Dedifferentiated amniotic fluid mesenchymal stem cell (primary cell): ENCODE results near the gene MICA.
"Not testable (repeated sequence)": the region's sequence is repeated elsewhere in the genome, so short reads cannot be mapped to it uniquely, and the experiment has no call there.

Source experiments
- DNase-seq: peaks from one replicate; pipeline ENCODE4 v3.0.0-alpha.2; 2016; ENCODE audit errors: extremely low spot score

Gene MICA

DNA sequence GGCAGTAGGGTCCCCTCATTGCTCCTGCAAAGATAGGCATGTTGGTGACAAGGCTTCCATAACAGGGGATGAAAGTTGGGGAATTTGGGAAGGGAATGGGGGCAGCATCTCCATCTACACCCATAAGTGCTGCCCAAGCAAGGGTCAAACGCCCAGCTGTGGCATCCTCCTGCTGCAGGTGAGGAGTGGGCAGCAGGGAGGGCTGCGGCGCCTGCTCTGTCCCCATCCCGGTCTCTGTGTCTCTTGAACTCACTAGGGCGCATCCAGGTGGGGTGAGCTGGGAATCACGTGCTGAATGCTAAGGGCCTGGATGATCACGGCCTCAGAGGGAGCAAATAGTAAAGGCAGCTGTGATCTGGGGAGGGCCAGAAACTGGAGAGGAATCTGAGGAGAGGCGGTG is 9.1 kb downstream of the MICA start:
- no peak for DNase-seq

DNA sequence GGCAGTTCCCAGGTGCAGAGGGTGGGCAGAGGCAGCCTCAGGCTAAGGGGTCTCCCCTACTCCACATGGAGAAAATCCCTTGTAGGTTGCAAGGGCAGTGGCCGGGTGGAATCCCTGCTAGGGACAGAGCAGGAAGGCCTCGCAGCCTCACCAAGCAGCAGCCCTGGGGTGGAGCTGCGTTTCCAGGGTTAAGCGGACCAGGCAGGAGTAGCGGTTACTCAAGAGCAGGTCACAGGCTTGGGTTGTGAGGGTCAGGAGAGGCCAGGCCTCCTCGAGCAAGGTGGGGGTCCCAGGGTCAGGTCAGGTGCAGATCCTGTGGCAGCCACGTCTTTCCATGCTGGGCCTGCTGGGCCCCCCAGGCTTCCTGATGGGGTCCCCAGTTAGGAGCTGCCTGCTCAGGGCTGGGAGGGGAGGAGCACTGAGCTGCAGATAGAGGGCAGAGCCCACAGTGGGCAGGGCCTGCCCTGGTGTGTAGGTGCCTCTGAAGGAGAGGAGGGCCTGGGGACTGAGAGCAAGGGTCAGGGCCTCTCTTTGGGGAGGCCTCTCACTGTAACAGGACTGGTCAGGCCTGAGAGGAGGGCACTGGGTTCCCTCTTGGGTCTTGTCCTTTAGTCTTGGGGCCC is 10.9 kb downstream of the MICA start:
- not testable (repeated sequence) for DNase-seq

DNA sequence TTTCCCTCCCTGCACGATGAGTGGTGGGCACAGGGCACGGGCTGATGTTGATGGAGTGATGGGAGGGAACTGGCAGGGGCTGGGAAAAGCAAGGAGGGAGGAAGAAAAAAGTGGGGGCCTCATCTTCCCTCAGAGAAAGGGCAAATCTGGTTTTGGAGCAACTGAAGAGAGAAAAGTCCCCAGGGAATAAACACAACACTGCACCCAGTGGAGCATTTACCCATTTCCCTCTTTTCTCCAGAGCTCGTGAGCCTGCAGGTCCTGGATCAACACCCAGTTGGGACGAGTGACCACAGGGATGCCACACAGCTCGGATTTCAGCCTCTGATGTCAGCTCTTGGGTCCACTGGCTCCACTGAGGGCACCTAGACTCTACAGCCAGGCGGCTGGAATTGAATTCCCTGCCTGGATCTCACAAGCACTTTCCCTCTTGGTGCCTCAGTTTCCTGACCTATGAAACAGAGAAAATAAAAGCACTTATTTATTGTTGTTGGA is 11.4 kb downstream of the MICA start:
- DNase-seq, result peak; percentile 1

DNA sequence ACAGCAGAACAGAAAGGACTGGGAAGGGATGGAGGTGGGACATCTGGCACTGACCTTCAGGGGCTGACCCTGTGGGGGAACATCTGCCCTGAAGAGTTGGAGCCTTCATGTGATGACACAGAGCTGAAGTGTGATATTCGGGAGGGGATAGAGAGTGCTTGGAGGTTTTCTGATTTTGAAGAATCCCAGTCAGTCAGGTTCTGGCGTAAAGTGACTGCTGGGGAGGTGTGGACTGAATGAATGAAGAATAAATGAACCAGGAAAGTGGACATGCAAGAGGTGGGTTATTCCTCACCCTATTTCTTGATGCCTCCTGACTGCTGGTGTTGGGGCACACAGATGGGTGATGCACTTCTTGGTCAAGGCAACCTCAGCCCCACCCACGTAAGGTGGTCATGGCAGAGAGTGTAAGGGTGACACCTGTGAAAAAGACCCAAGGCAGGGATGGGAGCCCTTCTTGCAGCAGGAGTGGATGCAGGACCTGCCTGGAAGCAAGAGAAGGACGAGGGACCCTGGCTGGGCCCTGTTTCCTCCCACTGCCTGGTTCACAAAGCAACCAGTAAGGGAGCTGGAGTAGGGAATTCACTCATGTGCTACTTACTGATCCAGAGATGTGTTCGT is 13.1 kb downstream of the MICA start:
- DNase-seq, result peak; percentile 12

DNA sequence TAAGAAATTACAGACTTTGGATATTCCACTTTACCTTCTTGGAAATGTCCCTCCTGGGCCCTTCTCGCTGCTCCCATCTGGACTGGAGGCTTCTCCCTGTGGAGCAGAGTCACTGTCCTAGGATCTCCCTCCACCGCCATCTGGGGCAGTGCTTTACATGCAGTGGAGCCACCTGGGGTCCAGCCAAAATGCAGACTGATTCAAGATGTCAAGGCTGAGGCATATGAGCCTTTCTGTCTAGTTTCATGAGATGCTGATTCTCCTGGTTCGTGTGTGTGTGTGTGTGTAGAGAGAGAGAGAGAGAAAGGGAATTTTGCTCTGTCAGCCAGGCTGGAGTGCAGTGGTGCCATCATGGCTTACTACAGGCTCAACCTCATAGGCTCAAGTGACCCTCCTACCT is 14.9 kb downstream of the MICA start:
- no peak for DNase-seq

DNA sequence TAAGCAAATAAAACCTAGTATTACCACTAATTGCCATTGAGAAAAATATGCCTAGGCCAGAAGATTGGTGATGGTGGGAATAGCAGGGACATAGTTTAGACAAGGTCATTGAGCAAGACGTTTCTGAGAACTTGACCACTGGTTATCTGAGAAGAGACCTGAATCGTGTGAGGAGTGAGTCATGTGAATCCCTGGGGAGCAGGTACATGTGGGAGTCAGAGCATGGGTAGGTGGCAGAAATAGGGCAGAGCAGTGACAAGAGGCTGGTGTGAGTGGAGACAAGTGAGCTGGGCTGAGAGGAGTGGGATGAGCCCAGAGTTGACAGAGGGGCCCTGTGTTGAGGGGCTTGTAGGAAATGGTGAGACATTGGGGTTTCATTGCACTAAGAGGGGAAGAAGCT is 16.4 kb downstream of the MICA start:
- DNase-seq, result no peak

DNA sequence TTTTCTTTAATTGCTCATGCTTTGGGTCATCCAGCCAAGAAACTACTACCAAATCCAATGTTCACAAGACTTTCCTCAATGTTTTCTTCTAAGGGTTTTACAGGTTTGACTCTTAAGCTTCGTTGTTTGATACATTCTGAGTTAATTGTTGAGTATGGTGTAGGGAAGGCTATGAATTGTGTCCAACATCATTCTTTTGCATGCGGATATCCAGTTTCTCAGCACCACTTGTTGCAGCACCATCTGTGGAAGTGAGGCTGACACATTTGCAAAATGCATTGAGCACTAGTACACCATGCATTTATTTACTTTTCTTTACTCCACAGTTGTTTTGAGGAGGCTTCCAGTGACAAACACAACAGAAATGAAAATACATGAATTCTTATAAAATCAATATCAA is 17.2 kb downstream of the MICA start:
- DNase-seq, result no peak

DNA sequence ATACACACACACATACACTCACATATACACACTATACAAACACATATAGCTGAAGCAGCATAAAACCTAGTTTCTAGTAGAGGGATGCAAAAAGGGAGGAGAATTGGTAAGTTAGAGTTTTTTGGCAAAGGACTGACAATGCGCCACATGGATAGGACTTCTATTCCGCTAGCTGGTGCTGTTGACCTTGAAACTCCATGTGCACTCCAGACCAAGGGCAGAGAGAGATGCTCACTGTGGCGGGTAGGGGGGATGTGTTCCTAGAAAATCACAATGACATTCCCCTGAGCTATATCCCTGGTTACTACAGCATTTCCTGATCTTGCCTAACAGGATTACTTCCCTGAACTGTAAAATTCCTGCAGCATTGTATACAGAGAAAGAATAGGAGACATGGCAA is 19.2 kb downstream of the MICA start:
- no peak for DNase-seq

DNA sequence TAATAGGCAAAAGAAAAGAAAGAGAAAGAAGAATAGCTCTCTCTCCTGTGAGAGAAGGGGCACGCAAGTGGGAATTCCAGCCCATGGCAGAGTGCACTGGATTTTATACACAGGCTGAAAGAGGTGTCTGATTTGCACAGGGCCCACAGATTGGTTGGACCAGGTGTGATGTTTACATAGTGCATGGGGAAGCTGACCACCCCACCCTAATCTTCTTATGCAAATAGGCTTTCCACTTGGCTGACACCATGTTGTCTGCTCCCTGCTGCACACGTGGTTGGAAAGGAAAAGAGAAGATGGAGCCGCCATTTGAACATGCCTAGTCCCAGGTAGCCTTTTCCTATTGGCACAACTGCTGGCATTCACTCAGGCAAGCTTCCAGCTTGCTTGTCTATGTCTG is 20.2 kb downstream of the MICA start:
- no peak for DNase-seq

DNA sequence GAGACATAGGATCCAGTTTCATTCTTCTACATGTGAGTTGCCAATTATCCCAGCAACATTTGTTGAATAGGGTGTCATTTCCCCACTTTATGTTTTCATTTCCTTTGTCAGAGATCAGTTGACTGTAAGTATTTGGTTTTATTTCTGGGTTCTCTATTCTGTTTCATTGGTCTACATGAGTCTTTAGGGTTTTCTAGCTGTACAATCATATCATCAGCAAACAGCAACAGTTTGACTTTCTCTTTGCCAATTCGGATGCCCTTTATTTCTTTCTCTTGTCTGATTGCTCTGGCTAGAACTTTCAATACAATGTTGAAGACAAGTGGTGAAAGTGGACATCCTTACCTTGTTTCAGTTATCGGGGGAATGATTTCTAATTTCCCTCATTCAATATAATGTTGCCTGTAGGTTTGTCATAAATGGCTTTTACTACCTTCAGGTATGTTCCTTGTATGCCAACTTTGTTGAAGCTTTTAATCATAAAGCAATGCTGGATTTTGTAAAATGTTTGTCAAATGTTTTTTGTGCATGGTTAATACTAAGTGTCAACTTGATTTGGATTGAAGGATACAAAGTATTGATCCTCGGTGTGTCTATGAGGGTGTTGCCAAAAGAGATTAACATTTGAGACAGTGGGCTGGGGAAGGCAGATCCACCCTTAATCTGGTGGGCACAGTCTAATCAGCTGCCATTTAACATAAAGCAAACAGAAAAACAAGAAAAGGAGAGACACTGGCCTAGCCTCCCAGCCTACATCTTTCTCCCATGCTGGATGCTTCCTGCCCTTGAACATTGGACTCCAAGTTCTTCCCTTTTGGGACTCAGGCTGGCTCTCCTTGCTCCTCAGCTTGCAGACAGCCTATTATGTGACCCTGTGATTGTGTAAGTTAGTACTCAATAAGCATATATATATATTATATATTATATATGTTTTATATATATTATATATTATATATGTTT is 23.3 kb downstream of the MICA start:
- DNase-seq, result no peak

DNA sequence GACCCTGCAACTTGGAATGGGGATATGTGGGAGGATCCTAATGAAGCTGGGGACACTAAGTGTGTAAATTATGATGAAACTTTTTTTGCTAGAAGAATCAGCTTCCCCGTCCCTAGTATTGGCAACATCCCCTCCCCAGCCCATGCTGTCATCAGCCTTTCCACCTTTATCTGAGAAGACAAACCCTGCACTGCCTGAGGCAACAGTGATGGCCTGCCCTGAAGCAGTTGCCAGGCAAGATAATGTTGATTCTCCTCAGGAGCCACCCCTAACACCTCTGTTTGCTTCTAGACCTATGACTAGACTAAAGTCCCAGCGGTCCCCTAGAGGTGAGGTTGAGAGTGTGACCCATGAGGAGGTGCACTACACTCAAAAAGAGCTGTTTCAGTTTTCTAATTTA is 27.1 kb downstream of the MICA start:
- no peak for DNase-seq

DNA sequence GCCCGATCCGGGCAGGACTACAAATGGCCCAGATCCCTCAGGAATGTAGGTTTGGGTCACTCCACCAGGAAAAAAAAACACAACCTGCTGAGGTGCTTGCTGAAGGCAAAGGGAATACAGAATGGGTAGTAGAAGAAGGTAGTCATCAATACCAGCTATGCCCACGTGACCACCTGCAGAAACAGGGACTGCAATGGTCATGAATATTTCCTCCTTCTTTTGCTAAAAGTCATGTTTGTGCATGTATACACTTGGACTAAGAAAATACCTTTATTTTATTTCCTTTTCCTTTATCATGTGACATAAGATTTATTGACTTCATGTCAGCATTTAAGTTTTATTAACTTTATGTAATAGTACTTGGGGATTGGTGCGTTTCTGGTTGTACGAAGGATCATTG is 31.7 kb downstream of the MICA start:
- not testable (repeated sequence) for DNase-seq

DNA sequence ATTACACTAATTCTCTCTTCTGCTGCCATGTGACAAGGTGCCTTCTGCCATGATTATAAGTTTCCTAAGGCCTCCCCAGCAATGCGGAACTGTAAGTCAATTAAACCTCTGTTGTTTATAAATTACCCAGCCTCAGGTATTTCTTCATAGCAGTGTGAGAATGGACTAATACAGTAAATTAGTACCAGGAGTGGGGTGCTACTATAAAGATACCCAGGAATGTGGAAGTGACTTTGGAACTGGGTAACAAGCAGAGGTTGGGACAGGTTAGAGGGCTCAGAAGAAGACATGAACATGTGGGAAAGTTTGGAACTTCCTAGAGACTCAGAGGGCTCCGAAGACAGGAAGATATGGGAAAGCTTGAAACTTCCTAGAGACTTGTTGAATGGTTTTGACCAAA is 34.8 kb downstream of the MICA start:
- no peak for DNase-seq

DNA sequence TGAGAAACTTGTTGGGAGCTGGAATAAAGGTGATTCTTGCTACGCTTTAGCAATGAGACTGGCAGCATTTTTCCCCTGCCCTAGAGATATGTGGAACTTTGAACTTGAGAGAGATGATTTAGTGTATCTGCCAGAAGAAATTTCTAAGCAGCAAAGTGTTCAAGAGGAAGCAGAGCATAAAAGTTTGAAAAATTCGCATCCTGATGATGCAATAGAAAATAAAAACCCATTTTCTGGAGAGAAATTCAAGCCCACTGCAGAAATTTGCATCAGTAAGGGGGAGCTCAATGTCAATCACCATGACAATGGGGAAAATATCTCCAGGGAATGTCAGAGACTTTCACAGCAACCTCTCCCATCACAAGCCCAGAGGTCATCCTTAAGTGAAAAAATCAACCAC is 35.3 kb downstream of the MICA start:
- no peak for DNase-seq

DNA sequence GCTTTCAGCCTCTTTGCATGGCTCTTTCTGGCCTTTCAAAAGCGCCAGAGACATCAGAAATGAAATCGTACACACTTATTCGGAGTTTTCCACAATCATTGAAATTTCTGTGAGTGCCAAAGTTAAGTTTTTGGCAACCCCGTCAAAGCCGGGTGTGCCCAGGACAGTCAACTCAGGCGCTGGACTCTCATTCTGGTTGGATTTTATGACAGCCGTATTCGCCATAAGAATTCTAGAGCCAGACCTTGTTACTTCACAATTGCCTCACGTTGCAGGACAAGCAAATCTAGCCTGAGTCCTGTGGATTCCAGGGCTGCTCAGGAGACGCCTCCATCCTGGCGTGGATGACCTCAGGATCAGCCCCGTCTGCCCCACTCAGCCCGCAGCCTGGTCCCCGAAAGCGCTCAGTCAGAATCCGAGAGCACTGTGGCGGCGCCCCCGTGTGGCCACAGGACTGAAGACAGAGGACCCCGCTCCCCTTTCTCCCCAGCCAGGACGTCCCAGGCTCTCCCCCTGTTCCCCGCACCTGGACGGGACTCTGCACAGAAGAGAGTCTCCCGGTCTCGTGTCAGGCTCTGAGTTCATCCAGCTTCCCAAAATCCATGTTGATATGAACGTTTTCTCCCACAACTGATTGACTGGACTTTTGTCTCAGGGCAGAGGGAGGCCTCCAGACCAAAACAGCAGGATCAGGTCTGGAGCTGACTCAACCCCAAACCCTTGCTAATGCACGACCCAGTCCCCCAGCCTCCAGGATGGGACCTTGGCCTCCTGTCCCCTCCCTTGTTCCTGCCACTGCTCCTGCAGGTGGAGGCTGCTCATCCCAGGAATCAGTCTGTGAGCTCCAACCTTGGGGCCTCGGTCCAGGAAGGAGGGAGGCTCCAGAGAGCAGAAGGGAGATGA is 38.2 kb downstream of the MICA start:
- DNase-seq, result peak; percentile 46

DNA sequence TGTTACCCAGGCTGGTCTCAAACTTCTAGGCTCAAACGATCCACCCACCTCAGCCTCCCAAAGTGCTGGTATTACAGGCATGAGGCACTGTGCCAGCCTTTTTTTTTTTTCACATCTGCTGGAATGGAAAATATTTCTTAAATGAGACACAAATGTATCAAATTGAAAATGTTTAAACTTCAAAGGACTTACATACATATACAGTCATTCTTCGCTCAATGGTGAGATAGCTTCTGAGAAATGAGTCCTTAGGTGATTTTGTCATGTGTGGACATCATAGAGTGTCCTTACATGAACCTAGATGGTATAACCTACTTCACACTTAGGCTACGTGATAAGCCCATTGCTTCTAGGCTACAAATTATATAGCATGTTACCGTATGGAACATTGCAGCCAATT is 43.1 kb downstream of the MICA start:
- DNase-seq, result peak; percentile 15

DNA sequence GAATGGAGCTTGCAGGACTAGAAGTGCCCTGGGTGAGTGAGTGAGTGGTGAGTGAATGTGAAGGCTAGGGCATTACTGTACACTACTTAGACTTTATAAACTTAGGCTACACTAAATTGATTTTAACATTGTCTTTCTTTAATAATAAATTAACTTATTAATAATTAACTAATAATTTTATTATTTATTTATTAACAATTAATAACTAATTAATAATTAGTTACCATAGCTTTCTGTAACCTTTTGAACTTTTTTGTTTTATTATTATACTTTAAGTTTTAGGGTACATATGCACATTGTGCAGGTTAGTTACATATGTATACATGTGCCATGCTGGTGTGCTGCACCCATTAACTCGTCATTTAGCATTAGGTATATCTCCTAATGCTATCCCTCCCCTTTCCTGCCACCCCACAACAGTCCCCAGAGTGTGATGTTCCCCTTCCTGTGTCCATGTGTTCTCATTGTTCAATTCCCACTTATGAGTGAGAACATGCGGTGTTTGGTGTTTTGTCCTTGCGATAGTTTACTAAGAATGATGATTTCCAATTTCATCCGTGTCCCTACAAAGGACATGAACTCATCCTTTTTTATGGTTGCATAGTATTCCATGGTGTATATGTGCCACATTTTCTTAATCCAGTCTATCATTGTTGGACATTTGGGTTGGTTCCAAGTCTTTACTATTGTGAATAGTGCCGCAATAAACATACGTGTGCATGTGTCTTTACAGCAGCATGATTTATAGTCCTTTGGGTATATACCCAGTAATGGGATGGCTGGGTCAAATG is 43.8 kb downstream of the MICA start:
- not testable (repeated sequence) for DNase-seq

DNA sequence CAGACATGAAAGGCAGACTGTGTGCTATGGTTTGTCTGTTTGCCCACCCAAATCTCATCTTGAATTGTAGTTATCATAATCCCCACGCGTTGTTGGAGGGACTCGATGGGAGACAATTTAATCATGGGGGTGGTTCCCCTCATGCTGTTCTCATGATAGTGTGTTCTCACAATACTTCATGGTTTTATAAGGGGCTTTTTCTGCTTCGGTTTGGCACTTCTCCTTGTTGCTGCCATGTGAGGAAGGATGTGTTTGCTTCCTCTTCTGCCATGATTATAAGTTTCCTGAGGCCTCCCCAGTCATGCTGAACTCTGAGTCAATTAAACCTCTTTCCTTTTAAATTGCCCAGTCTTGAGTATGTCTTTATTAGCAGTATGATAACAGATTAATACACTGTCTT is 47.4 kb downstream of the MICA start:
- no peak for DNase-seq

DNA sequence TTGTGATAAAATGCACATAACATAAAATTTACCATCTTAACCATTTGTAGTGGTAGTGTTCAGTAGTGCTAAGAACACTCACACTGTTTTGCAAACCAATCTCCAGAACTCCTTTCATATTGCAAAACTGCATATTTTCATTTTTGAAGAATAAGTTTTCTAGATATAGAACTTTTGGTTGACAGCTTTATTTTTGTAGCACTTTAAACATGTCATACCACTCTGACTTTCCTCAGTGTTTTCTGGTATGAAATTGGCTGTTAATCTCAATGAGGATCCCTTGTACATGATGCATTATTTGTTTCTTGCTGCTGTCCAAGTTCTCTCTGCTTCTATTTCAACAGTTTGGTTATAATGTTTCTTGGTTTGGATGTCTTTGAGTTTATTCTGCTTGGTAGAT is 49.5 kb downstream of the MICA start:
- DNase-seq, result no peak

DNA sequence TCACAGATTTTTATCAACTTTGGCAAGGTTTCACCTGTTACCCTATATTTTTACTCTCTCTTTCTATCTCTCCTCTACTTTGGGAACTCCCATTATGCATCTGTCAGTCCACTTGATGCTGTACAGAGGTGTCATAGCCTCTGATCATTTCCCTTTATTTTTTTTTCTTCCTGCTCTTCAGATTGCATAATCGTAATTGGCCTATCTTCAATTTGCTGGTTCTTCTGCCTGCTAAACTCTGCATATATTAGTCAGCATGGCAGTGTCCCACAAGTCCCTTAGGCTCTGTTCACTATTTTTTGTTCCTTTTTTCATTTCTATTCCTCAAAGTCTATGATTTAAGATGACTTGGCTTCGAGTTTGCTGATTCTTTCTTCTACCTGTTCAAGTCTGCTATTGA is 49.9 kb downstream of the MICA start:
- DNase-seq, result no peak

DNA sequence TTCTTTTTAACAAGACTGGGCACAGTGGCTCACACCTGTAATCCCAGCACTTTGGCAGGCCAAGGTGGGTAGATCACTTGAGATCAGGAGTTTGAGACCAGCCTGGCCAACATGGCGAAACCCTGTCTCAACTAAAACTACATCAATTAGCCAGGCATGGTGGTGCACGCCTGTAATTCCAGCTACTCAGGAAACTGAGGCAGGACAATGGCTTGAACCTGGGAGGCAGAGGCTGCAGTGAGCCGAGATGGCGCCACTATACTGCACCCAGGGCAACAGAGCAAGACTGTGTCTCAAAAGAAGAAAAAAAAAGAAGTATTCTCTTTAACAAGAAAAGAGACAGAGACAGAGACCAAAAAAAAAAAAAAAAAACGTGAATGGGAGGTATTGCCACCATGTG is 56.5 kb downstream of the MICA start:
- not testable (repeated sequence) for DNase-seq
